HG03575 (cell line): Measurements from ENCODE around the gene TMEM269.
"Not testable (repeated sequence)": the region's sequence is repeated elsewhere in the genome, so short reads cannot be mapped to it uniquely, and the experiment has no call there.

ENCODE experiments used
- ATAC-seq: cut with Tn5 transposase; IDR thresholded peaks from one replicate; pipeline ENCODE4 v1.9.1; 2021; ENCODE audit not compliant: unreplicated experiment, insufficient number of reproducible peaks, low FRiP score; ENCODE audit errors: extremely low read depth

TMEM269 gene

GRCh38 chr1:42814815-42815214 is 30.0 kb downstream of the TMEM269 start:
- ATAC-seq = not testable (repeated sequence)

GRCh38 chr1:42815941-42816584 is 31.3 kb downstream of the TMEM269 start:
- no peak for ATAC-seq

GRCh38 chr1:42816585-42817439 is 32.0 kb downstream of the TMEM269 start, which contains the start of the genes ERMAP and SVBP:
Gene ERMAP (plus strand): TSS chr1:42817122. CDS start chr1:42830449, 13,327 bp downstream.
Gene SVBP (minus strand): TSS chr1:42817397. CDS start chr1:42816544, 853 bp downstream.
- ATAC-seq = no peak

- no peak for ATAC-seq
Measured at GRCh38 chr1:42817440-42817767, 32.6 kb downstream of the TMEM269 start.

GRCh38 chr1:42817976-42818375 is 33.2 kb downstream of the TMEM269 start:
- ATAC-seq = no peak

- ATAC-seq = no peak
Measured at GRCh38 chr1:42820813-42821212, 36.0 kb downstream of the TMEM269 start.

- ATAC-seq = no peak
Measured at GRCh38 chr1:42821690-42822089, 36.9 kb downstream of the TMEM269 start.

- no peak for ATAC-seq
Measured at GRCh38 chr1:42822800-42823392, 38.1 kb downstream of the TMEM269 start.

GRCh38 chr1:42824481-42825035 is 39.8 kb downstream of the TMEM269 start:
- no peak for ATAC-seq

- no peak for ATAC-seq
Measured at GRCh38 chr1:42825036-42825851, 40.5 kb downstream of the TMEM269 start.

GRCh38 chr1:42830631-42831030 is 45.8 kb downstream of the TMEM269 start:
- ATAC-seq = no peak

GRCh38 chr1:42831273-42831672 is 46.5 kb downstream of the TMEM269 start:
- ATAC-seq = no peak

GRCh38 chr1:42832641-42833240 is 48.0 kb downstream of the TMEM269 start:
- no peak for ATAC-seq

GRCh38 chr1:42833981-42834380 is 49.2 kb downstream of the TMEM269 start:
- ATAC-seq = no peak

GRCh38 chr1:42834803-42835202 is 50.0 kb downstream of the TMEM269 start:
- ATAC-seq = no peak

- no peak for ATAC-seq
Measured at GRCh38 chr1:42835422-42835821, 50.6 kb downstream of the TMEM269 start.

GRCh38 chr1:42837709-42838108 is 52.9 kb downstream of the TMEM269 start:
- ATAC-seq = no peak

- ATAC-seq = no peak
Measured at GRCh38 chr1:42838482-42839190, 53.8 kb downstream of the TMEM269 start.
